B cell (primary cell): Measurements from ENCODE around the gene RIF1. TPM values are rescaled to one million over a fixed set of nuclear protein-coding genes. Genes with fewer than 3 reads are reported as not detected.

ENCODE experiments used
- ATAC-seq: fragments of 200-7000 bp; cut with Tn5 transposase; one replicate; pipeline ENCODE4 v1.10.0; 2021; ENCODE audit warnings: low read depth, mild to moderate bottlenecking, moderate number of reproducible peaks, moderate library complexity
- CTCF ChIA-PET: fragments of 350-600 bp; sonication (Branson Sonifier 250); formaldehyde crosslinking; loops from one replicate; lab custom pipeline; 2021; ENCODE audit warnings: antibody characterized with exemption, inconsistent platforms; lab: Charles Lee
- POLR2A ChIA-PET: fragments of 350-600 bp; sonication (Branson Sonifier 250); formaldehyde crosslinking; loops from one replicate; lab custom pipeline; 2021; ENCODE audit warnings: antibody characterized with exemption; lab: Charles Lee
- DNase-seq: peaks from one replicate; pipeline ENCODE4 v3.0.0; 2013
- H2AFZ ChIP-seq: 2 replicates; pipeline ENCODE4 v1.6.1; 2012; ENCODE audit warnings: mild to moderate bottlenecking, low read depth, low read length; ENCODE audit not compliant: insufficient read depth, poor library complexity, severe bottlenecking
- H3K27ac ChIP-seq, 2 donors: 1 replicate in 1 of 2; 2 replicates in 1 of 2; pipeline ENCODE4 v1.5.1; 2012 to 2013; ENCODE audit warnings: low read length in 2 of 2, mild to moderate bottlenecking in 2 of 2, moderate library complexity in 1 of 2
- H3K27me3 ChIP-seq, 4 experiments: fragments of 200-600 bp in 1 of 4; sonication (generic) in 1 of 4; replicated peaks in 1 of 4; 1 replicate in 2 of 4; 2 replicates in 2 of 4; pipeline versions ENCODE4 v1.6.1 to v1.7.0; 2013 to 2016; ENCODE audit warnings: low read length in 3 of 4, mild to moderate bottlenecking in 2 of 4, mixed read lengths in 1 of 4, moderate library complexity in 1 of 4; ENCODE audit not compliant: insufficient read depth in 4 of 4, control insufficient read depth in 3 of 4; ENCODE audit errors: control extremely low read depth in 1 of 4
- H3K36me3 ChIP-seq, 2 experiments: replicated peaks in 1 of 2; 1 replicate in 1 of 2; 2 replicates in 1 of 2; pipeline versions ENCODE4 v1.6.1 to v1.7.1; 2013; ENCODE audit warnings: low read length in 1 of 2; ENCODE audit not compliant: insufficient read depth in 2 of 2, control insufficient read depth in 1 of 2; ENCODE audit errors: control extremely low read depth in 1 of 2, extremely low read depth in 1 of 2
- H3K4me1 ChIP-seq, 2 donors: fragments of 200-600 bp in 1 of 2; sonication (generic) in 1 of 2; 1 replicate in 1 of 2; 2 replicates in 1 of 2; pipeline versions ENCODE4 v1.5.1 to v1.6.1; 2013 to 2017; ENCODE audit warnings: low read length in 2 of 2; ENCODE audit not compliant: control insufficient read depth in 2 of 2, insufficient read depth in 2 of 2
- H3K4me2 ChIP-seq: replicated peaks from 2 replicates; pipeline ENCODE3; 2012; ENCODE audit warnings: mild to moderate bottlenecking, low read depth, low read length; ENCODE audit not compliant: poor library complexity, severe bottlenecking
- H3K4me3 ChIP-seq, 5 experiments: fragments of 200-600 bp in 1 of 5; sonication (generic) in 1 of 5; 1 replicate in 3 of 5; 2 replicates in 2 of 5; pipeline versions ENCODE4 v1.5.1 to v1.7.0; 2011 to 2016; ENCODE audit warnings: low read length in 4 of 5, mild to moderate bottlenecking in 4 of 5, low read depth in 2 of 5, control low read depth in 1 of 5, moderate library complexity in 1 of 5; ENCODE audit not compliant: insufficient read depth in 1 of 5; ENCODE audit errors: control extremely low read depth in 1 of 5, extremely low read depth in 1 of 5
- H3K79me2 ChIP-seq: fragments of 200-600 bp; sonication (generic); one replicate; pipeline ENCODE4 v1.6.0; 2016; ENCODE audit warnings: low read length; ENCODE audit not compliant: control insufficient read depth, insufficient read depth
- H3K9ac ChIP-seq: fragments of 200-600 bp; sonication (generic); 2 replicates; pipeline ENCODE4 v1.6.1; 2017; ENCODE audit warnings: mild to moderate bottlenecking, low read length, moderate library complexity
- H3K9me3 ChIP-seq, 3 donors: one replicate each; pipeline versions ENCODE4 v1.6.1 to v1.7.1; 2013; ENCODE audit warnings: low read length in 2 of 3; ENCODE audit not compliant: control insufficient read depth in 2 of 3, insufficient read depth in 1 of 3; ENCODE audit errors: control extremely low read depth in 1 of 3
- H4K20me1 ChIP-seq: 2 replicates; pipeline ENCODE4 v1.6.0; 2012; ENCODE audit warnings: mild to moderate bottlenecking, low read length; ENCODE audit not compliant: insufficient read depth, control insufficient read depth, poor library complexity, severe bottlenecking
- H3K27ac Mint-ChIP-seq: one replicate; pipeline ENCODE4 v1.8.0; 2021; ENCODE audit warnings: mixed read lengths
- H3K27me3 Mint-ChIP-seq: one replicate; pipeline ENCODE4 v1.8.0; 2021; ENCODE audit warnings: mixed read lengths
- H3K4me1 Mint-ChIP-seq: one replicate; pipeline ENCODE4 v1.8.0; 2021; ENCODE audit warnings: mixed read lengths
- H3K4me3 Mint-ChIP-seq: one replicate; pipeline ENCODE4 v1.8.0; 2021; ENCODE audit warnings: mixed read lengths
- H3K9me3 Mint-ChIP-seq: one replicate; pipeline ENCODE4 v1.8.0; 2022; ENCODE audit warnings: mixed read lengths; ENCODE audit not compliant: insufficient read depth
- CTCF ChIP-seq: fragments of 200-600 bp; IDR thresholded peaks from one replicate; pipeline ENCODE4 v1.8.0; 2022; ENCODE audit warnings: antibody characterized with exemption, mild to moderate bottlenecking
- EZH2 ChIP-seq: IDR thresholded peaks from 2 replicates; pipeline ENCODE4 v1.6.1; 2012; ENCODE audit warnings: borderline replicate concordance, low read depth, mild to moderate bottlenecking, moderate library complexity, low read length; ENCODE audit not compliant: insufficient read depth, poor library complexity, severe bottlenecking
- WGBS: methylation state at CpG from one replicate; pipeline ENCODE4 v1.1.5; 2013; ENCODE audit warnings: missing lambda C conversion rate; ENCODE audit not compliant: insufficient coverage; 5-methylcytosine and 5-hydroxymethylcytosine counted together
- intact Hi-C: fragments of 100-400 bp; cut with micrococcal nuclease; formaldehyde crosslinking; loops from one replicate; pipeline ENCODE4 v1.10.0; 2022
- polyA plus RNA-seq: library from polyadenylated mRNA; depleted of rRNA; stranded (reverse); fragments of >200 nt; gene quantifications from 2 replicates; pipeline ENCODE4 v1.2.3, GENCODE V29; 2012
- total RNA-seq, 2 donors: library from RNA; stranded (reverse); fragments of 120-200 nt in 1 of 2; gene quantifications; 1 replicate in 1 of 2; 2 replicates in 1 of 2; pipeline versions ENCODE4 v1.2.3 to v1.2.4, GENCODE V29; 2013 to 2022

RIF1 gene
- total and polyA plus RNA-seq, 2 donors (not counting 1 experiment from before 2014, with no cell fraction given) = 3.3 to 60.5 TPM

GRCh38 chr2:151367571-151367970 lies 42.1 kb upstream of the RIF1 start:
- no peak overlapping the region for H3K9ac ChIP-seq
- no peaks in the 10 kb centered on the region for H3K27me3 ChIP-seq
- ATAC-seq (no peak), DNase-seq (no peak)
- no peak overlapping the region for H3K4me3 ChIP-seq
- H3K4me2 ChIP-seq = no peak overlapping the region
- no peak overlapping the region for H3K27ac Mint-ChIP-seq
- H3K27ac ChIP-seq = no peak overlapping the region
- no CpG with 5 or more reads among the region's 2 CpGs for WGBS
- no peaks in the 10 kb centered on the region for H3K36me3 ChIP-seq
- ChIA-PET CTCF (no interaction called here), POLR2A (interaction anchor here (0.6 kb wide), 1 partner anchor 15 kb away, joined by 5 read pairs; no protein-coding TSS in a partner anchor)
- H3K9me3 ChIP-seq = peaks cover 0 to 5% (median 0%) of the 10 kb centered on the region in 3 donors
- H3K9me3 Mint-ChIP-seq = no peaks in the 10 kb centered on the region
- no peaks in the 10 kb centered on the region for H3K4me1 ChIP-seq
- peaks cover 9% of the 10 kb centered on the region for H3K27me3 Mint-ChIP-seq
- H3K4me1 Mint-ChIP-seq = peaks cover 1% of the 10 kb centered on the region
- no peak overlapping the region for H3K4me3 Mint-ChIP-seq
- H3K79me2 ChIP-seq = no peaks in the 10 kb centered on the region
- H4K20me1 ChIP-seq = no peaks in the 10 kb centered on the region
- no peak for TF ChIP-seq CTCF
- TF ChIP-seq EZH2 = no peak
- intact Hi-C loops = no loop called here
- H2AFZ ChIP-seq = no peak overlapping the region

GRCh38 chr2:151374436-151374835 lies 35.3 kb upstream of the RIF1 start:
- H2AFZ ChIP-seq = no peak overlapping the region
- POLR2A ChIA-PET = no interaction called here
- no peak for ATAC-seq
- H3K27me3 Mint-ChIP-seq = peaks cover 12% of the 10 kb centered on the region
- H3K9ac ChIP-seq = no peak overlapping the region
- H3K4me2 ChIP-seq = no peak overlapping the region
- H4K20me1 ChIP-seq = no peaks in the 10 kb centered on the region
- TF ChIP-seq CTCF (no peak), EZH2 (no peak)
- no peak overlapping the region for H3K27ac ChIP-seq
- no peaks in the 10 kb centered on the region for H3K4me1 ChIP-seq
- no peak overlapping the region for H3K4me3 ChIP-seq
- H3K9me3 Mint-ChIP-seq = no peaks in the 10 kb centered on the region
- no peaks in the 10 kb centered on the region for H3K79me2 ChIP-seq
- WGBS = no CpG with 5 or more reads among the region's 3 CpGs
- H3K36me3 ChIP-seq = no peaks in the 10 kb centered on the region
- no peaks in the 10 kb centered on the region for H3K27me3 ChIP-seq
- no peaks in the 10 kb centered on the region for H3K4me1 Mint-ChIP-seq
- no peaks in the 10 kb centered on the region for H3K9me3 ChIP-seq
- no peak overlapping the region for H3K27ac Mint-ChIP-seq
- CTCF ChIA-PET = no interaction called here
- H3K4me3 Mint-ChIP-seq = no peak overlapping the region
- intact Hi-C loops = no loop called here
- DNase-seq = no peak
